Progenitor cell of endocrine pancreas (in vitro differentiated cells): ENCODE data around the gene TUBGCP6. TPM values are rescaled to one million over a fixed set of nuclear protein-coding genes. Genes with fewer than 3 reads are reported as not detected.

Experiments used
- DNase-seq: peaks from one replicate; pipeline ENCODE4 v3.0.0; 2021; ENCODE audit warnings: low spot score; ENCODE audit not compliant: unreplicated experiment
- H3K27ac Mint-ChIP-seq: 2 replicates; pipeline ENCODE4 v1.8.0; 2021; ENCODE audit warnings: mild to moderate bottlenecking, moderate library complexity, mixed read lengths
- H3K27me3 Mint-ChIP-seq: 2 replicates; pipeline ENCODE4 v1.8.0; 2021; ENCODE audit warnings: mixed read lengths
- H3K36me3 Mint-ChIP-seq: 2 replicates; pipeline ENCODE4 v1.8.0; 2022; ENCODE audit warnings: mixed read lengths; ENCODE audit not compliant: insufficient read depth
- H3K4me1 Mint-ChIP-seq: 2 replicates; pipeline ENCODE4 v1.8.0; 2021; ENCODE audit warnings: low read depth, mixed read lengths
- H3K4me3 Mint-ChIP-seq: 2 replicates; pipeline ENCODE4 v1.8.0; 2021; ENCODE audit warnings: low read depth, mild to moderate bottlenecking, moderate library complexity, mixed read lengths
- H3K9me3 Mint-ChIP-seq: 2 replicates; pipeline ENCODE4 v1.8.0; 2021; ENCODE audit warnings: low read depth, mixed read lengths
- total RNA-seq: library from RNA; stranded (reverse); gene quantifications from 2 replicates; pipeline ENCODE4 v1.2.1, GENCODE V29; 2021
- TF ChIP-seq, protein P1 (sequence below): fragments of 200-600 bp; sonication (generic); IDR thresholded peaks from one replicate; pipeline ENCODE4 v1.5.0; 2021; ENCODE audit warnings: antibody characterized with exemption, mild to moderate bottlenecking; ENCODE audit not compliant: unreplicated experiment

TUBGCP6 gene
- total RNA-seq, 1 donor from 2014 or later, result 70.9 TPM

DNA sequence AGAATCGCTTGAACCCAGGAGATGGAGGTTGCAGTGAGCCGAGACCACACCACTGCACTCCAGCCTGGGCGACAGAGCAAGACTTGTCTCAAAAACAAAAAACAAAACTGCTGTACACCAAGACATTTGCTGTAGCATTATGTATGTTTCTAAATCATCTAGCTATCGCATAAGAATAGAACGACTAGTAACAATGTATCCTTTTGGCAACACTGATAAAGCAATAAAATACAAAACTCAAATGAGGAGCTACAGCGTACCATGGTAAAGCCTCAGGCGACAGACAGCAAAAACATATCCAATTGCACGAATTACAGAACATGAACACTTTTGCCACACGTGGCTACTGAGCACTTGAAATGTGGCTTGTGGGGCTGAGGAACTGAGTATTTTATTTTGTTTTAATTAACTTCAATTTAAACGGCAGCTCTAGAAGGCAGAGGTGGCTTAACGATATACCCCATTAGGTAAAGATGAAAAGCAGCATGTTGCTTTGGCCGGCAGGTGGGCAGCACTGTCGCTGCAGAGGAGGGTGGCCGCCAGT lies 2.3 kb downstream of the TUBGCP6 start:
- H3K27me3 Mint-ChIP-seq, result no peaks in the 10 kb centered on the region

DNA sequence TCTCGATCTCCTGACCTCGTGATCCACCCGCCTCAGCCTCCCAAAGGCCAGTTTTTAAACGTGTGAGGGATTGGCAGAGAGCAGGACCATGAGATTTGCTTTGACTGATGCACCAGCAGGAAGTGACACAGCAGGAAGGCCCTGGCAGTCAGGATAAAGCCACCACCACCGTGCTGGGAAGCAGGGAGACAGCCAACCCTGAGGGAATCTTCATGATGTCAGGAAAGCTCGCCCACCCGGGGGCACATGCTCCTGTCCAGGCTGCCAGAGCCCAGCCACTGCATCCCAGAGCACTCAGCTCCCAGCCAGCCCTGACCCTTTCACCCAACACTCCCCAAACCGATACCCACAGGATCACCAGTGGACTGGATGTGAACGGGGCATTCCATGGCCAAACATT lies 6.1 kb downstream of the TUBGCP6 start:
- Mint-ChIP-seq H3K4me3 (no peak overlapping the region), H3K4me1 (peaks cover 17% of the 10 kb centered on the region), H3K9me3 (no peaks in the 10 kb centered on the region), H3K27me3 (no peaks in the 10 kb centered on the region), H3K27ac (no peak overlapping the region), H3K36me3 (peaks cover 5% of the 10 kb centered on the region)
- TF ChIP-seq, protein P1, sequence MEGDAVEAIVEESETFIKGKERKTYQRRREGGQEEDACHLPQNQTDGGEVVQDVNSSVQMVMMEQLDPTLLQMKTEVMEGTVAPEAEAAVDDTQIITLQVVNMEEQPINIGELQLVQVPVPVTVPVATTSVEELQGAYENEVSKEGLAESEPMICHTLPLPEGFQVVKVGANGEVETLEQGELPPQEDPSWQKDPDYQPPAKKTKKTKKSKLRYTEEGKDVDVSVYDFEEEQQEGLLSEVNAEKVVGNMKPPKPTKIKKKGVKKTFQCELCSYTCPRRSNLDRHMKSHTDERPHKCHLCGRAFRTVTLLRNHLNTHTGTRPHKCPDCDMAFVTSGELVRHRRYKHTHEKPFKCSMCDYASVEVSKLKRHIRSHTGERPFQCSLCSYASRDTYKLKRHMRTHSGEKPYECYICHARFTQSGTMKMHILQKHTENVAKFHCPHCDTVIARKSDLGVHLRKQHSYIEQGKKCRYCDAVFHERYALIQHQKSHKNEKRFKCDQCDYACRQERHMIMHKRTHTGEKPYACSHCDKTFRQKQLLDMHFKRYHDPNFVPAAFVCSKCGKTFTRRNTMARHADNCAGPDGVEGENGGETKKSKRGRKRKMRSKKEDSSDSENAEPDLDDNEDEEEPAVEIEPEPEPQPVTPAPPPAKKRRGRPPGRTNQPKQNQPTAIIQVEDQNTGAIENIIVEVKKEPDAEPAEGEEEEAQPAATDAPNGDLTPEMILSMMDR, result no peak
- DNase-seq, result no peak

More for the DNA sequence above, 2.3 kb downstream of the TUBGCP6 start:
- H3K27ac Mint-ChIP-seq, result no peak overlapping the region
- H3K4me3 Mint-ChIP-seq, result peak overlapping the region; percentile 99
- peaks cover 24% of the 10 kb centered on the region for H3K4me1 Mint-ChIP-seq
- no peaks in the 10 kb centered on the region for H3K9me3 Mint-ChIP-seq
- H3K36me3 Mint-ChIP-seq, result peaks cover 6% of the 10 kb centered on the region
- TF ChIP-seq, protein P1, result no peak
- DNase-seq, result no peak

DNA sequence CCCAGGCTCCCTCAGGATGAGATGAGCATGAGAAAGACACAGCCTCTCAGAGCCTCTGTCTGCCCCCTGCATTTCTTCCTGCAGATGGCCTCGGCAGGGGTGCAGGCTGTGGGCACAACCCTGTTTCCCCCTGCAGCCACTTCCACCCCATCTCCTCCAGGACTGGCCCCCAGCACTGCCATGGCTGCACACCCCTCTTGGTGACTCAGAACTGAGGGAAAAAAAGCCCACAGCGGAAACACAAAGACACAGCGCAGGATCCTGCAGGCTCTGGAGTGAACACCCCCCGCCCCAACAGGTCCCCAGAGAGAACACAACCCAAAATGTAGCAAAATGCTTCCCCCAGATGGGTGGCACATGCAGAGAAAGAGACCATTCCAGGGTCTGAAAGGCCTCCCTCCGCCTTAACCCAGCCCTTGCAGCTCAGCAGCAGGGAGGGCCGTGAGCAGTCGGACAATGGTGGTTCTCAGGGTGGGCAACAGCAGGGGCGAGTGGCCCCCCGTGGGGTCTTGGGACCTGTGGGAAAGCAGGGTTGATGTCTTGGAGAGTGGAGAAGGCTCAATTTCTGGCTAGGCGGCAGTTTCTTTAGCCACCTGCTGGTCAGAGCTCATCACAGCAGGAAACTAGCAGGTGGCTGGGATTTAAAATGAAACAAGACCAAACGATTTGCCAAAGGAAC lies 8.0 kb downstream of the TUBGCP6 start:
- H3K4me3 Mint-ChIP-seq, result no peak overlapping the region
- no peak for DNase-seq
- H3K36me3 Mint-ChIP-seq, result peaks cover 5% of the 10 kb centered on the region
- no peaks in the 10 kb centered on the region for H3K9me3 Mint-ChIP-seq
- no peaks in the 10 kb centered on the region for H3K27me3 Mint-ChIP-seq
- peaks cover 6% of the 10 kb centered on the region for H3K4me1 Mint-ChIP-seq
- H3K27ac Mint-ChIP-seq, result peak overlapping the region; percentile 52
- TF ChIP-seq, protein P1, result peak; percentile 59

DNA sequence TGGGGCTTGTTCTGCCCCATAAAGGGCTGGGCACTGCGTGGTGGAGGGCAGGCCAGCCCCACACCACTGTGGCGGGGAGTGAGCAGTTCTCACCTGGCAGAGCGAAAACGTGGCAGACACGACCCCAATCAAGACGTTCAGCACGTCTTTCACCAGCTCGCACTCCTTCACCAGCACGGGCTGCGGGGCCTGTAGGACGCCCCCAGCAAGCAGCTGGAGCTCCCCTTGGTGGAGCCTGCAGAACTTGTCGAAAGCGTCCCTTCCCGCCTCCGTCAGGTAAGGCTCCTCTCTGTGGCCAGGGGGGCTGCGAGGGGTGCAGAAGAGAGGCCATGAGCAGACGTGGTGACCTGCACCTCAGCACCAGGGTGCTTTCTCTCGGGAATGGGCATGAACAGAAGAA lies 11.6 kb downstream of the TUBGCP6 start:
- H3K4me1 Mint-ChIP-seq, result no peaks in the 10 kb centered on the region
- no peaks in the 10 kb centered on the region for H3K27me3 Mint-ChIP-seq
- TF ChIP-seq, protein P1, result no peak
- peaks cover 8% of the 10 kb centered on the region for H3K36me3 Mint-ChIP-seq
- H3K4me3 Mint-ChIP-seq, result no peak overlapping the region
- no peaks in the 10 kb centered on the region for H3K9me3 Mint-ChIP-seq
- no peak overlapping the region for H3K27ac Mint-ChIP-seq
- no peak for DNase-seq

DNA sequence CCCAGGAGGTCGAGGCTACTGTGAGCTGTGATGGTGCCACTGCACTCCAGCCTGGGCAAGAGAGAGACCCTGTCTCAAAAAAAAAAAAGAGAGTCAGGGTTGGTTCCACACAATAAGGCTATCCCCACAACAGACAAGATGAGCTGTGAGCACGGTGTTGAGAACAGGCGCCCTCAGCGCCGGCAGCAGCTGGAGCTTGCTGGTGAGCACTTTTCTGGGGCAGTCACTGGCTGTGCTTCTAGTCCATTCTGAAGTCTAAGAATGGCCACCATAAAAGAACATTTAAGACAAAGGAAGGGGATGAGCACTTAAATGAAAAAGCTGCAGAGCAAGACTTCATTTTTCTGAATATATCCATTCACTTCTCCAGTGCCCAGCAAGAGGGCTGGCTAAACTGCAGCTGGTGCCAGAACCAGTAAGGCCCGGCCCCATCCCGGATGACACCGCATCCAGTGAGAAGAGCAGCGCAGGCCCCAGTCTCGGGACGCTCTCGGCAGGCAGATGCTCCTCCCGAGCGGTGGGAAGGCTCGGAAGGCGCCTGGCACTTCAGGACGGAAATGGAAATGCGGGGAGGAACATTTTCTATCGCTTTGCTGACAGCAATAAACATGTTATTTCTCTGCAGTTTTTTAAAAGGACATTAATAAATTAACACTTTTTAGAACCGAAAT lies 12.2 kb downstream of the TUBGCP6 start:
- Mint-ChIP-seq H3K9me3 (no peaks in the 10 kb centered on the region), H3K36me3 (peaks cover 6% of the 10 kb centered on the region), H3K4me1 (no peaks in the 10 kb centered on the region), H3K27me3 (no peaks in the 10 kb centered on the region), H3K27ac (no peak overlapping the region), H3K4me3 (no peak overlapping the region)
- no peak for DNase-seq
- TF ChIP-seq, protein P1, result no peak
